NCI-H748 (cell line): ENCODE measurements around the gene CNOT11.
"Not testable (repeated sequence)": the region's sequence is repeated elsewhere in the genome, so short reads cannot be mapped to it uniquely, and the experiment has no call there.

ENCODE experiments used
- DNase-seq: peaks from one replicate; lab custom pipeline; 2025; ENCODE audit not compliant: unreplicated experiment; lab: John Stamatoyannopoulos, UW

CNOT11 gene

DNA sequence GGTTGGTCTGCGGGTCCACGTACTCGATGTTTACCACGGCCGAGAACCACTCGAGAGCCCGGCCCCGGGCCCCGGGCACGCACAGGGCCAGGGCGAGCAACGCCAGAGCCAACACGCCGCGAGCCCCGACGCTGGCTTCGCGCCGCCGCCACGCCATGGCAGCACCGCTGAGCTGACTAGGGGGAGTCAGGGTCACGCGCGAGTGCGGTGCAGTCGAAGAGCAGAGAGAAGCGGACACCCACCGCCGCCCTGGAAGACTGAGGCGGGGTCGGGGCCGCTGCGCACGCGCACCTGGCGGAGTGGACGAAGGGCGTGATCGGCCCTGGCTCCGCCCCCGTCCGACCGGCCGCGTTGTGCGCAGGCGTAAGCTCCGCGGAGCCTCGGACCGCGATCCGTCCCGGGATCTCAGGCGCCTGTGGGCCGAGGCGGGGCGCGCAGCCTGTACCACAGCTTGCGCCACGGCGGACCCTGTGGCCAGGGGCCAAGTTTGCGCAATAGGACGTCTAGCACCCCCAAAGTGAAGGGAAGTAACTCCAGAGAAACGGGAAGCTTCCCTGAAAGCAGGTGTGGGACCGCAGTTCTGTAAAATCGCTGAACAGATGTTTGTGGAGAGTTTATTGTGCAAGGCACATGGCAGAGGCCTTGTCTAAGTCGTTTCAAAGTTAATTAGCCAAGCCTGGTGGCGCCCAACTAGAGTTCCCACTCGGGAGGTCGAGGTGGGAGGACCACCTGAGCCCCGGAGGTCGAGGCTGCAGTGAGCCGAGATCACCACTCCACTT lies 55.9 kb downstream of the CNOT11 start, which contains the start of gene RNF149:
Gene RNF149 (minus strand): TSS at position 270 of the 779 bp plus-strand sequence. CDS start 113 bp downstream, at position 157.
- peak; percentile 82 for DNase-seq

DNA sequence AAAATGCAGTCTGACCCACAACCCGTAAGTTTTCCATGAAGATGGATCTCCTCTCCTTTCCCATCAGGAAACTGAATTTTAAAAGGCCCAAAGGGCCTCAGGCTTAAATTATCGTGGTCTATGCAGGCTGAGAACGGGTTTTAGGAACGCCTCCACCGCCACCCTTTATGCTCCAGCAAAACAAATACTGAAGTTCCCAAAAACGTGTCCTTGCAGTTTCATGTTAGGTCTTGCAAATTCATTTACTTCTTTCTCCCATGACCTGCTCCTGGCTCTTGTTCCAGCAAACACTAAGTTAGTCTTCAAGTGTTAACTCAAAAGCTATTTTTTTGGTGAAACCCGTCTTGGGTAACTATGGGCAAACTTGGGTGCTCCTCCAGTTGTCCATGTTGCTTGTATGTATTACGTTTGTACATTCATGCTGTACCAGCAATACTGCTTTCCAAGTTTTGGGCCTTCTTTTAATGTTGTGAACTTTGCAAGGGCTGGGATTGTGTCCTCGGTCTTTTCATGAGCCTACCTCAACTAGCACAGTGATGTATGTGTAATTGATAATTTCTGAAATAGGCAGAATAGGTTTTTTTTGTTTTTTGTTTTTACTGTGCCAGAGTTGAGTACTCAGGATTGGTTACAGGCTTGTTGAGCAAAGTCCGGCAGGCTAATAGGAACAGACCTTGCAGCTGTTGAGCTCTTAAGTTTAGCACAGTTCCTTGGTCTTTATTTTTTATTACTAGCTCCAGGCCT lies 57.6 kb downstream of the CNOT11 start:
- no peak for DNase-seq

DNA sequence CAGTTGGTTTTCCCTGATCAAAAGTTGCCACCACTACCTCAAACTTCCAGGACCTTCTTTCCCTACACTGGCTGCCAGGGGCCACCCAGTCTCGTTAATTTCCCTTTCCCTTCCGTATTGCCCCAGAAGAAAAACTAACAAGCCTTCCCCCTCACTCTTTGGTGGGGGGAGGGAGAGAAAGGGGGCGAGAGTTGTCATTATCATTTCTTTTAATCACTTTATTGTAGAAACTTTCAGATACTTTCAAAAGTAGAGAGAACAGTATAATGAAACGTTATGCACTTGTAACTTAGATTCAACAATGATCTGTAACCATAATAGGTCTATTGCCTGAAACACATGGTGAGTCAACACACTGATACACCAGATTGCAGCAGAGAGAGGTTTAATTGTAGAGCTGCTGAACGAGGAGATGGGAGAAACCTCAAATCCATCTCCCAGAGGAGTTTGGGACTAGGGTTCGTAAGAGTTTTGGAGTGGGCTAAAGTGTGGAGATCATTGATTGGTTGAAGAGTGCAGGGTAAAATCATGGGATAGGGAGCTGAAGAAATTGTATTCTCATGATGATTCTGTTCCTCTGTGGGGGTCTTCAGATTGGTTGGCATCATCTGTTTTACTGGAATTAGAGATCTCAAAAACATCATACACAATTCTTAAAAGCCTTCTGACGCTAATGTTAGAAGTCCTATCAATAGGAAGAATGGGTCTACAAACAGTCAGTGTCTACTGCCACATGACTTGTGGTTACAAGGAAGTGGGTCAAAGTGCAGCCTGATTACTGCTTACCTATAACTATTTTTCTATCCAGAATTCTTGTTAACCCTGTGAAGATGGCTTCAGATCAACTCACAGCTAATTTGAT lies 58.4 kb downstream of the CNOT11 start:
- no peak for DNase-seq

DNA sequence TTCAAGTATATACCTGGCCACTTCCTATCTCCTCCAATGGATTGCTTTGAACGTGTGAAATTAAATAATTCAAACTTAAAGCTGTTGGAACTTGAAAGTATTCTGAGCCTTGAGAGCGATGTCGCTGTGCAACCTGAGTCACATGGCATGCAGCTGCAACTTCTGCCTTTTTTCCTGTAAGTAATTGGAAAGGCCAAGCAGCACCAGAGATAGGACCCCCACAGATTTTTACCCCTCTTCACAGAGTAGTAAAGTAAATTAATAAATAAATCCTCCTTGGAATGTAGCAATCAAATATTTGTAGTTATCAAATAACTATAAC lies 59.0 kb downstream of the CNOT11 start:
- DNase-seq, result no peak

DNA sequence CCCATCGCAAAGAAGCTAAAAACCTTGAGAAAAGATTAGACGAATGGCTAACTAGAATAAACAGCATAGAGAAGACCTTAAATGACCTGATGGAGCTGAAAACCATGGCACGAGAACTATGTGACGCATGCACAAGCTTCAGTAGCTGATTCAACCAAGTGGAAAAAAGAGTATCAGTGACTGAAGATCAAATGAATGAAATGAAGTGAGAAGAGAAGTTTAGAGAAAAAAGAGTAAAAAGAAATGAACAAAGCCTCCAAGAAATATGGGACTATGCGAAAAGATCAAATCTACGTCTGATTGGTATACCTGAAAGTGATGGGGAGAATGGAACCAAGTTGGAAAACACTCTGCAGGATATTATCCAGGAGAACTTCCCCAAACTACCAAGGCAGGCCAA lies 63.9 kb downstream of the CNOT11 start:
- not testable (repeated sequence) for DNase-seq
